ENCODE data around the gene TMEM169. TPM values are rescaled to one million over a fixed set of nuclear protein-coding genes. Genes with fewer than 3 reads are reported as not detected.

TMEM169 gene
- total RNA-seq, 3 donors from 2014 or later: 0.29 to 0.76 (median 0.39) TPM

DNA sequence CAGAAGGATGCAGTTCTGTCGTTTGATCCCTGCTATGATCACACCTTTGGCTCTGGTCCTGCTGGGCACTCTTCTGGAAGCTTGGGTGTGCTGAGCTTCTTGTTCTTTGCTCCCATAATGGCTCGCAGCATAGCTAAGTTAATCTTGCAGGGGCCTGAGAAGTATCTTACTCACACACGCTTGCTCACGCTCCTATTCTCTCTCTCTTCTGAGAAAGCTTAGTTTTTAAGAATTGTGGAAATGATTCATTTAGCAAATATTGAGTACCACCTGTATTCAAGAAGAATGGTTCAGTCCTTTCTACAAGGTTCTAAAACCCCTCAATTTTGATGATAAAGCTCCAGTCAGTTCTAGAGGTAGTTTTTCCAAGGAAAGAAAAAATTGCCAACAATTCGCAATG lies 68.0 kb downstream of the TMEM169 start:
- ATAC-seq (no peak), DNase-seq (no peak)
- Histone ChIP-seq H3K4me3 (no peak overlapping the region), H3K4me1 (ENCODE audit: low read depth) (no peaks in the 10 kb centered on the region), H3K9me3 (no peaks in the 10 kb centered on the region), H3K36me3 (ENCODE audit: low read depth) (peaks cover 19% of the 10 kb centered on the region)
- intact Hi-C loops (cut with DNase I, micrococcal nuclease): no loop called here
- TF ChIP-seq, protein P1, sequence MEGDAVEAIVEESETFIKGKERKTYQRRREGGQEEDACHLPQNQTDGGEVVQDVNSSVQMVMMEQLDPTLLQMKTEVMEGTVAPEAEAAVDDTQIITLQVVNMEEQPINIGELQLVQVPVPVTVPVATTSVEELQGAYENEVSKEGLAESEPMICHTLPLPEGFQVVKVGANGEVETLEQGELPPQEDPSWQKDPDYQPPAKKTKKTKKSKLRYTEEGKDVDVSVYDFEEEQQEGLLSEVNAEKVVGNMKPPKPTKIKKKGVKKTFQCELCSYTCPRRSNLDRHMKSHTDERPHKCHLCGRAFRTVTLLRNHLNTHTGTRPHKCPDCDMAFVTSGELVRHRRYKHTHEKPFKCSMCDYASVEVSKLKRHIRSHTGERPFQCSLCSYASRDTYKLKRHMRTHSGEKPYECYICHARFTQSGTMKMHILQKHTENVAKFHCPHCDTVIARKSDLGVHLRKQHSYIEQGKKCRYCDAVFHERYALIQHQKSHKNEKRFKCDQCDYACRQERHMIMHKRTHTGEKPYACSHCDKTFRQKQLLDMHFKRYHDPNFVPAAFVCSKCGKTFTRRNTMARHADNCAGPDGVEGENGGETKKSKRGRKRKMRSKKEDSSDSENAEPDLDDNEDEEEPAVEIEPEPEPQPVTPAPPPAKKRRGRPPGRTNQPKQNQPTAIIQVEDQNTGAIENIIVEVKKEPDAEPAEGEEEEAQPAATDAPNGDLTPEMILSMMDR (IDR thresholded peaks at IDR 0.05): no peak

DNA sequence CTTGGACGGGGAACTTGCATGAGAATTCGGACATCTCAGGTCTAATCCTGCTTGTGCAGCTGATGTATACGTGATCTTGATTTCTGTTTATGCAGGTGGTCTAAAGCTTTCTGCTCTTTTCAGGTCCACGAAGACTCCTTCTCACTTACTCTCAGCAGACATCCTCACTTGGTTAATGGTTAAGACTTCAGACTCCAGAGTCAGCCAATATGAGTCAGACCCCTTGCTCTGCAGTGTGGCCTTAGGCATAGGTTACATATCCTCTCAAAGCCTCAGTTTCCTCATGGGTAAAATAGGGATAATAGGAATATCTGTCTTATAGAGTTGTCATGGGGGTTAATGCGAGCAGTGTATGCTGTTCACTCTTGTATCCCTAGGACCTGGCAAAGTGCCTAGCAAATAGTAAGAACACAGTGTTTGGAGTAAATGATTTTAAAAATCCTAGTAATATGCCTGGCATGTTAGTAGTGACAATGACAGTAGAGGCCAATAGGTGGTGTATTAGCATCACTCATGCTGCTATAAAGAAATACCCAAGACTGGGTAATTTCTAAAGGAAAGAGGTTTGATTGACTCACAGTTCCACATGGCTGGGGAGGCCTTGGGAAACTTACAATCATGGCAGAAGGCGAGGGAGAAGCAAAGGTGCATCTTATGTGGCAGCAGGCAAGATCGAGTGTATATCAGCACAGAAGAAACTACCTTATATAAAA lies 69.8 kb downstream of the TMEM169 start:
- DNase-seq: no peak
- intact Hi-C loops (cut with DNase I, micrococcal nuclease): no loop called here
- Histone ChIP-seq H3K4me1 (ENCODE audit: low read depth) (no peaks in the 10 kb centered on the region), H3K4me3 (no peak overlapping the region), H3K36me3 (ENCODE audit: low read depth) (peaks cover 19% of the 10 kb centered on the region), H3K9me3 (no peaks in the 10 kb centered on the region)
- TF ChIP-seq, protein P1 (IDR thresholded peaks at IDR 0.05): no peak
- no peak for ATAC-seq

Other genes starting within 250 kb of the TMEM169 start
- gene MREG, start 68.4 kb upstream of the TMEM169 start, total RNA-seq: 10 to 100 TPM in 1 of 3 donors, 1 to 10 TPM in 2; 5.7 to 10.9 (median 8.5) TPM
- gene PECR, start 110 bp upstream of the TMEM169 start, total RNA-seq: 10 to 100 TPM; 19.6 to 31.8 (median 28.8) TPM
- 100 to 1,000 TPM; 169 to 207 (median 175) TPM for gene XRCC5, start 27.4 kb downstream of the TMEM169 start, total RNA-seq

Data from mucosa of descending colon (tissue), 3 donors.